K562 (cell line): ENCODE results near the gene HDAC9. TPM values are rescaled to one million over a fixed set of nuclear protein-coding genes. Genes with fewer than 3 reads are reported as not detected.

ENCODE experiments used
- ATAC-seq: fragments of 200-7000 bp; cut with Tn5 transposase; 3 replicates; pipeline ENCODE4 v1.9.1; 2020; ENCODE audit warnings: moderate library complexity
- BruUV-seq: library from RNA; stranded (reverse); fragments of 400-500 nt; replicated peaks from 2 replicates; lab custom pipeline; 2021; lab: Mats Ljungman, UMichigan
- CTCF ChIA-PET: fragments of 300-600 bp; formaldehyde crosslinking; extraction: SDS; loops from one replicate; lab custom pipeline; 2021; ENCODE audit warnings: low intra/inter-chr PET ratio; lab: Yijun Ruan, JAX
- POLR2A ChIA-PET: fragments of 300-600, 350-650 bp; sonication (Branson Sonifier 250); formaldehyde crosslinking; extraction: SDS; loops from one replicate; lab custom pipeline; 2021; ENCODE audit warnings: antibody characterized with exemption, inconsistent platforms; lab: Yijun Ruan, JAX
- DNase-seq, 4 experiments: peaks; one replicate each; pipeline versions ENCODE4 v3.0.0 to v3.0.0-alpha.2; 2011 to 2018; ENCODE audit warnings: low spot score in 3 of 4, mixed read lengths in 3 of 4; ENCODE audit errors: extremely low read depth in 1 of 4
- FAIRE-seq: peaks from 2 replicates; lab custom pipeline; 2011; peaks lifted over from hg19 to GRCh38; lab: Jason Lieb, UNC
- H2AFZ ChIP-seq: 2 replicates; pipeline ENCODE4 v1.6.0; 2011; ENCODE audit warnings: low read depth, low read length, control low read depth, inconsistent platforms
- H3K27ac ChIP-seq: fragments of 200-600 bp; 3 replicates; pipeline ENCODE4 v1.8.0; 2011; ENCODE audit warnings: low read depth, mild to moderate bottlenecking, control low read depth, inconsistent platforms, low read length, moderate library complexity, mixed read lengths; ENCODE audit errors: extremely low read depth
- H3K27me3 ChIP-seq, 2 experiments: fragments of 300-600 bp in 1 of 2; 2 replicates in 1 of 2; 3 replicates in 1 of 2; pipeline versions ENCODE4 v1.6.0 to v1.8.0; 2011; ENCODE audit warnings: inconsistent platforms in 2 of 2, low read length in 2 of 2, mild to moderate bottlenecking in 1 of 2, mixed read lengths in 1 of 2, moderate library complexity in 1 of 2; ENCODE audit not compliant: control insufficient read depth in 2 of 2, insufficient read depth in 2 of 2
- H3K36me3 ChIP-seq: fragments of 300-600 bp; 3 replicates; pipeline ENCODE4 v1.8.0; 2011; ENCODE audit warnings: mild to moderate bottlenecking, low read length, inconsistent platforms; ENCODE audit not compliant: control insufficient read depth, insufficient read depth
- H3K4me1 ChIP-seq, 2 experiments: fragments of 200-600 bp in 1 of 2; replicated peaks in 1 of 2; 2 replicates in 1 of 2; 3 replicates in 1 of 2; pipeline versions ENCODE4 v1.5.1 to v1.8.0; 2011; ENCODE audit warnings: inconsistent platforms in 2 of 2, low read length in 2 of 2, mild to moderate bottlenecking in 1 of 2, mixed read lengths in 1 of 2, moderate library complexity in 1 of 2; ENCODE audit not compliant: control insufficient read depth in 2 of 2, insufficient read depth in 2 of 2
- H3K4me2 ChIP-seq: 2 replicates; pipeline ENCODE4 v1.6.1; 2011; ENCODE audit warnings: low read length, control low read depth, inconsistent platforms, mixed read lengths; ENCODE audit not compliant: insufficient read depth
- H3K4me3 ChIP-seq: fragments of 200-600 bp; sonication (generic), shearing (Covaris generic); 2 replicates; pipeline ENCODE4 v1.5.1; 2016; ENCODE audit warnings: control low read depth, inconsistent platforms
- H3K79me2 ChIP-seq: fragments of 200-600 bp; 3 replicates; pipeline ENCODE4 v1.8.0; 2011; ENCODE audit warnings: low read length, inconsistent platforms; ENCODE audit not compliant: control insufficient read depth, insufficient read depth
- H3K9ac ChIP-seq, 2 experiments: 2 replicates each; pipeline versions ENCODE4 v1.6.0 to v1.6.1; 2011; ENCODE audit warnings: low read depth in 2 of 2, low read length in 2 of 2, control low read depth in 1 of 2, inconsistent platforms in 1 of 2, mild to moderate bottlenecking in 1 of 2, mixed read lengths in 1 of 2; ENCODE audit not compliant: insufficient read depth in 1 of 2
- H3K9me1 ChIP-seq: one replicate; pipeline ENCODE4 v1.6.0; 2011; ENCODE audit warnings: inconsistent platforms, mild to moderate bottlenecking, low read length, moderate library complexity; ENCODE audit not compliant: control insufficient read depth, insufficient read depth
- H3K9me3 ChIP-seq: replicated peaks from 2 replicates; pipeline ENCODE4 v1.5.1; 2011; ENCODE audit warnings: low read depth, low read length, inconsistent platforms; ENCODE audit not compliant: control insufficient read depth, insufficient read depth
- H4K20me1 ChIP-seq: replicated peaks from 2 replicates; pipeline ENCODE4 v1.6.1; 2011; ENCODE audit warnings: low read length, inconsistent platforms, mixed read lengths; ENCODE audit not compliant: control insufficient read depth, insufficient read depth
- ELF4 ChIP-seq: fragments of 450-650 bp; formaldehyde crosslinking; IDR thresholded peaks from 2 replicates; pipeline ENCODE4 v1.4.0; 2022; ENCODE audit warnings: missing genetic modification characterization
- FOXO4 ChIP-seq: fragments of 450-650 bp; formaldehyde crosslinking; IDR thresholded peaks from 2 replicates; pipeline ENCODE4 v1.4.0; 2020; ENCODE audit warnings: mild to moderate bottlenecking, moderate library complexity
- ZNF140 ChIP-seq: fragments of 250-450 bp; sonication (Bioruptor Pico); IDR thresholded peaks from 2 replicates; pipeline ENCODE4 v1.8.0; 2021; ENCODE audit warnings: moderate library complexity, mild to moderate bottlenecking, inconsistent platforms
- ZNF583 ChIP-seq: fragments of 250-450 bp; sonication (Bioruptor Pico); IDR thresholded peaks from 2 replicates; pipeline ENCODE4 v1.4.0; 2020
- WGBS: fragments of 100-300 bp; shearing (Covaris generic); methylation state at CpG from one replicate; pipeline ENCODE4 v1.1.6; 2016; ENCODE audit warnings: low coverage, mixed read lengths; ENCODE audit not compliant: insufficient coverage; ENCODE audit errors: missing lambda C conversion rate; 5-methylcytosine and 5-hydroxymethylcytosine counted together
- in situ Hi-C: fragments of 300-500 bp; cut with MboI; formaldehyde crosslinking; loops from 4 replicates; pipeline ENCODE4 v1.15.0; 2018; ENCODE audit warnings: inconsistent platforms, mixed read lengths
- intact Hi-C: fragments of 100-400 bp; cut with micrococcal nuclease; formaldehyde crosslinking; loops from 2 replicates; pipeline ENCODE4 v1.14.2; 2022
- polyA plus RNA-seq, 8 experiments: library from polyadenylated mRNA; depleted of rRNA in 4 of 8; stranded (reverse) in 5 of 8; unstranded in 3 of 8; fragments of >200 nt; fragmentation: Nextera tagmentation in 2 of 8; fragmentation: Illumina TruSeq in 1 of 8; extraction: Ambion mirVana in 2 of 8; extraction: Trizol in 1 of 8; gene quantifications; 2 replicates each; pipeline versions ENCODE4 v1.2.1 to v1.2.3, GENCODE V29; 2011 to 2014; ENCODE audit warnings: inconsistent platforms in 1 of 8, missing spikeins in 1 of 8
- total RNA-seq, 7 experiments: library from RNA; depleted of rRNA in 6 of 7; stranded (reverse); fragments of >200 nt in 6 of 7; fragmentation: Illumina TruSeq in 2 of 7; extraction: Trizol in 2 of 7; gene quantifications; 2 replicates each; pipeline versions ENCODE4 v1.2.1 to v1.2.3, GENCODE V29; 2011 to 2021; ENCODE audit warnings: low replicate concordance in 1 of 7

The HDAC9 gene
- total and polyA plus RNA-seq, 9 of the 15 experiments (the other 6 are each of a cell fraction or from before 2014, with no cell fraction given) = 0.08 to 0.91 (median 0.33) TPM

GRCh38 chr7:18798088-18798906, 302.7 kb downstream of the HDAC9 start:
- no peaks in the 10 kb centered on the region for H3K27me3 ChIP-seq
- WGBS = 0% methylated on average over 3 of the region's 3 CpGs
- ChIA-PET POLR2A (no interaction called here), CTCF (no interaction called here)
- no peak overlapping the region for H3K9ac ChIP-seq
- H3K27ac ChIP-seq = no peak overlapping the region
- H3K9me1 ChIP-seq = no peaks in the 10 kb centered on the region
- intact Hi-C loops (no loop called here), in situ Hi-C loops (no loop called here)
- TF ChIP-seq ZNF140 = no peak
- no peak for TF ChIP-seq FOXO4 (CRISPR knock-in tag)
- TF ChIP-seq ZNF583 (CRISPR knock-in tag) = no peak
- no peak for TF ChIP-seq ELF4 (CRISPR knock-in tag)
- H3K79me2 ChIP-seq = no peaks in the 10 kb centered on the region
- H3K4me1 ChIP-seq = no peaks in the 10 kb centered on the region
- DNase-seq = no peak
- no peaks in the 10 kb centered on the region for H4K20me1 ChIP-seq
- BruUV-seq = no TSS peak
- H3K36me3 ChIP-seq = no peaks in the 10 kb centered on the region
- H3K4me2 ChIP-seq = no peak overlapping the region
- H3K9me3 ChIP-seq = no peaks in the 10 kb centered on the region
- no peak overlapping the region for H2AFZ ChIP-seq
- no peak for FAIRE-seq
- ATAC-seq = no peak
- H3K4me3 ChIP-seq = no peak overlapping the region
